Activated CD8-positive, alpha-beta memory T cell treated with anti-CD3 and anti-CD28 coated beads, Interleukin-2, amount 50 U/mL, for 1 hour (primary cell): ENCODE results near the gene PAX3.

Source experiments
- DNase-seq: peaks from one replicate; pipeline ENCODE4 v3.0.0-alpha.2; 2020; ENCODE audit errors: extremely low read depth

PAX3 gene

GRCh38 chr2:222298311-222299150, at the start of gene PAX3:
PAX3 (minus strand) TSS chr2:222298998; CDS start chr2:222298615, 383 bp downstream.
- no peak for DNase-seq

- no peak for DNase-seq
Measured at GRCh38 chr2:222341331-222341730, 42.5 kb upstream of the PAX3 start.

DNA sequence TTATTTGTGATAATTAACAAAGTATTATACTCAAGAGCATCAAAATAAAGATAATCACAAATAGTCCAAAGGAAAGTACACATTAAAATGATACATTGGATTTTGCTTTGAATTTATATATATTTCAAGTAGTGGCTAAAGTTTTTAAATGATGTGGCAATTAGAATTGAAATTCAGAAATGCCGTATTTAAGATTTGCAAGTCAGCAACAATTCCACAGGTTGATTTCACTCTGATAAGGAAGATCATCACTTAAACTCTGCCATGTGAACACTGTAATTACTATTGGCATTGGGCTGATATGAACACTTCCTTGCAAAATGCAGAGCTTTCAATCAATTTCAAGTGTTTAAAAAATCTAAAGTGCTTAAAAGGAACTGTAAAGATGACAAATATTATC, 39.6 kb upstream of the PAX3 start:
- no peak for DNase-seq

GRCh38 chr2:222336931-222337330, 38.1 kb upstream of the PAX3 start:
- no peak for DNase-seq

- DNase-seq: no peak
Measured at GRCh38 chr2:222336442-222336841, 37.6 kb upstream of the PAX3 start.

- no peak for DNase-seq
Measured at GRCh38 chr2:222334914-222335313, 36.1 kb upstream of the PAX3 start.

DNA sequence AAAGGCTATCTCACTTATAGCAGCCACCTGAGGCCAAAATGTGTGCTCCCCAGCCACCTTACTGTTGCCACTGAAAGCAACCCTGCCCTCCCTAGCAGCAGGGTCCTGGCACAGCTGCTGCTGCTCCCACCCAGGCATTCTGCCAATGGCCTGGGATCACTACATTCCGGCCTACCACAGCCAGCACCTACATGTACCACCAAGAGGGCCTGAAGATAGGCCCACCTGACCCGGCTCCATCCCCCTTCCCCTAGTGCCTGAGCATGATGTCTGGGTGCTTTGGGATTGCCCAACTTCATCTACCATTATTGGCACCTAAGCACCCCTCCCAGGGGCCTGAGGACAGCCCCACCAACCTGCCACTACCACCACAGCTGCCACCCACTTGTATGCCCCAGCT, 34.6 kb upstream of the PAX3 start:
- no peak for DNase-seq

DNA sequence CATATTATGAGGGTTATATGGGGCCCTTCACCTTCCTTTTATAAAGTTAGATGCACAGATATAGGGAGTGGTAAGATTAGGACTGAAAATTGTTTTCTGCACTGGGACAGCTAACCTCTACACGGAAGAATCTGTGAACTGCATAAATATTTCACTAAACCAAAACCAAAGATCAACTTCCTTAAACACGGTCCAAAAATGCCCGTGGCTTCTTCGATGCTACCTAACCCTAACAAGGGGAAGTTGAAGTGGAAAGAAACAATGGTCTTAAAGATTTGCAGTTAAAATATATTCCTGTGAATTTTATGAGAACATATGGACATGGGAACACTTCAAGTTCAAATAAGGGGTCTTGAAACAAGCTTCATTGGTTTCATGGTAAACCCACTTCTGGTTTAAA, 33.3 kb upstream of the PAX3 start:
- no peak for DNase-seq

GRCh38 chr2:222330910-222331309, 32.1 kb upstream of the PAX3 start:
- no peak for DNase-seq

DNA sequence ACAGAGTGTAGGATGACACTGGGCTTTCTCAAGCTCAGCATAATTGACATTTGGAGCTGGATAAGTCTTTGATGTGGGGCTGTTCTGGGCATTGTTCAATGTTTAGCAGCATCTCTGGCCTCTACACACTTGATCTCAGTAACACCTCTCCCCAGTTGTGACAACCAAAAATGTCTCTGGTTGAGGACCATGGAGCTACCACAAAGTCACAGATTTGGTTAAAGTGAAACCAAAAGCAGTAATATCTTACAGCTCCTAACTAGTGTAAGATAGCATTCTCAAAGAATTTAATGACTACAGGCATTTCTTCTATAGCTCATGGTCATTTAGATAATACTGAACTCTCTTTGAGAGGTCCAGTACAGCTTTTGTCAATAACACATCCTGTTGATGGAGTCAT, 23.4 kb upstream of the PAX3 start:
- no peak for DNase-seq

GRCh38 chr2:222320436-222321395, 21.9 kb upstream of the PAX3 start:
- no peak for DNase-seq

GRCh38 chr2:222319586-222320435, 21.0 kb upstream of the PAX3 start:
- no peak for DNase-seq

DNA sequence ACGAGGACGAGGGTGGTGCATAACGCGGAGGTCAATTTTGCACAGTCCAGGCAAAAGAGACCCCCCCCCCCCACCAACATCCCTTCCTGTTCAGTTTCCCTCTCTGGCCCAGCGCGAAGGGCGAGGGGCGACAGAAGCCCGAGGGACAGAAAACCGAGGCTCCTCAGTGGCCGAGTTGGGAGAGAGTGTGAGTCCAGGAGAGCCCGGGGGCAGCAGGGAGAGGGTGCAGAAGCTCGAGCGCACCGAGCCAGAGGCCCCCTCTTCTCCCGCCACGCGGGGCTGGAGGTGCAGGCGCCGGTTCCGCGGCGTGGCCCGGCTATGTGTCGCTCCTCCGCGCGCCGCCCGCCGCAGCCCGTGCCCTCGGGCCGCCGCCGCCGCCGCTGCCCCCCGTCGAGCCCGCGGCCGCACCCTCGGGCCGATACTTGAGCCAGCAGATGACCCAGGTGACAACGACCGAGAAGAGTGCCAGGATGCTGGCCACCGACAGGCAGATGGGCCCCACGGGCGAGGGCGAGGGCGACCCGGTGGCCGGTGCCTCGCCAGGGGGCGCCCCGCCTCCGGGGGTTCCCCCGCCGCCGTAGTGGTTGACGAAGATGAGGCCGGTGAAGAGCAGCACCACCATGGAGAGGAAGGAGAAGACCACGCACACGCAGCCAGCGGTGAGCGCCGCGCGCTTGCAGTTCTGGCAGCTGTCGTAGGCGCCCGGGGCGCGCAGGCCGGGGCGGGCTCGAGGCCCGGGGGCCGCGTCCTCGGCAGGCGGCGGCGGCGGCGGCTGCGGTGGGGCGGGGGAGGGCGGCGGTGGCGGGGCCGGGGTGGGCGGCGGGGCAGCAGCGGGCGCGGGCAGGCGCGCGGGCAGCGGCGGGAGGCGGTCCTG, 20.2 kb upstream of the PAX3 start:
- DNase-seq: no peak

- DNase-seq: no peak
Measured at GRCh38 chr2:222318026-222318711, 19.4 kb upstream of the PAX3 start.

DNA sequence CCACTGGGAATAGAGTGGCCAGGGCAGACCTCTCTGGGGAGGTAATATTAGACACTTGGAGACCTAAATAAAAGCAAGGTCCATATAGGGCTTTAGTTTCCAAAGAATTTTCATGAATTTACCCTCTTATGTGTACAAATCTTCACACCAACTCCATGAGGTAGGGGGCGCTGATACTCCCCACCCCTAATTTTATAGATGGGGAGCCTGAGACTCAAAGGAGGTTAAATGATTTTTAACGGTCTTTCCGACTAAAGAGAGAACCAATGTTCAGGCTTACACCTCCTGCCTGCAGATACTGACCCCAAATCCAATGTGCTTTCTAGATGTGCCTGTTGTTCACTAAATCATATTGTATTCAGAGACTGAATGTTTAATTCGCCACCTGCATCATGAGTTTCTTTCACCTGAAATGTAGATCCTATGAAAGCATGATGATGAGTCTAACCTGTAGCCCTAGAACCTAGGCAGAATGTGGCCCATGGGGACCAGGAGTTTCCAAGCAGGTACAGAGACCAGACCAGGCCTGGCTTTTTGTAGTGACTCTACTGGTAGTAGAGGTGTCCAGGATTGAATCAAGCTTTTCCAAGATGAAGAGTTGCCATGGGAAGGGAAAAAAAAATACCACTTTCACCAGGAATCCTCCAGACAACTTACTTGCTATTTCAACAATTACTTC, 16.8 kb upstream of the PAX3 start:
- no peak for DNase-seq

DNA sequence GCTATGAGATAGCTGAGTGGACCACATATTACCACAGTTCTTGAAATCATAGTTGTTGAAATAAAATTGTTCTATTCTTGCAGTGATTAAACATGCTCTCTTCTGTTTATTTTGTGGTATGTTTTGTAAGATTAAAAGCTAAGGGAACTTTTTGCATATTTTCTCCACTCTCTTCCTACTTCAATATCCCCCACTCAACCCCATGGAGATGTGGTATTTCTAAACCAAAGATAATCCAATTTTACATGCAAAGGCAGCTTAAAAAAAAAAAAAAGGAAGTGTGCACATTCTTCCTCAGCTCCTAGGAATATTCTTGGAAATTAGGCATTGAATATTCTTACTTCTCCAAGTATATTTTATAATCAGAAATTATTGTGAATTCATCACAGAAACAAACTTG, 15.0 kb upstream of the PAX3 start:
- no peak for DNase-seq

GRCh38 chr2:222311978-222312738, 13.4 kb upstream of the PAX3 start:
- no peak for DNase-seq

GRCh38 chr2:222311319-222311977, 12.7 kb upstream of the PAX3 start:
- no peak for DNase-seq
